ENCODE data around the gene CLASP1. TPM values are rescaled to one million over a fixed set of nuclear protein-coding genes. Genes with fewer than 3 reads are reported as not detected.

The CLASP1 gene
- total and polyA plus RNA-seq, 11 donors, result 16.0 to 84.5 (median 60.2) TPM

- ATAC-seq (no peak), DNase-seq (no peak)
- Histone ChIP-seq H3K27ac (no peak overlapping the region), H3K4me1 (peaks cover 0 to 19% (median 6%) of the 10 kb centered on the region in 12 donors), H3K4me3 (no peak overlapping the region), H3K27me3 (no peaks in the 10 kb centered on the region), H3K9me3 (no peaks in the 10 kb centered on the region), H3K36me3 (peaks cover 0 to 100% (median 97%) of the 10 kb centered on the region in 9 donors)
- intact Hi-C loops (cut with DNase I), result no loop called here
- TF ChIP-seq POLR2A (IDR thresholded peaks at IDR 0.05), result no peak
- WGBS, 4 donors, result 85 to 94% (median 92%) methylated on average over 14 to 15 of the region's 15 CpGs
These were observed 301.0 kb downstream of the CLASP1 start for GRCh38 chr2:121348128-121348740.

GRCh38 chr2:121346859-121347258, 302.4 kb downstream of the CLASP1 start:
- H3K27ac ChIP-seq, result no peak overlapping the region
- ATAC-seq (no peak), DNase-seq (no peak)
- intact Hi-C loops (cut with DNase I), result no loop called here
- H3K4me1 ChIP-seq, result peaks cover 0 to 19% (median 6%) of the 10 kb centered on the region in 12 donors
- no peaks in the 10 kb centered on the region for H3K9me3 ChIP-seq
- H3K27me3 ChIP-seq, result no peaks in the 10 kb centered on the region
- 89 to 93% (median 92%) methylated on average over 8 of the region's 8 CpGs for WGBS, 4 donors
- H3K36me3 ChIP-seq, result peaks cover 0 to 100% (median 98%) of the 10 kb centered on the region in 9 donors
- TF ChIP-seq POLR2A (IDR thresholded peaks at IDR 0.05) (no peak), CTCF (IDR thresholded peaks at IDR 0.05) (no peak)
- no peak overlapping the region for H3K4me3 ChIP-seq

GRCh38 chr2:121346407-121346806, 302.9 kb downstream of the CLASP1 start:
- no peak overlapping the region for H3K27ac ChIP-seq

GRCh38 chr2:121345887-121346286, 303.4 kb downstream of the CLASP1 start:
- TF ChIP-seq POLR2A (IDR thresholded peaks at IDR 0.05) (no peak), CTCF (IDR thresholded peaks at IDR 0.05) (no peak)
- Histone ChIP-seq H3K27ac (no peak overlapping the region), H3K4me1 (peaks cover 0 to 19% (median 6%) of the 10 kb centered on the region in 12 donors), H3K9me3 (no peaks in the 10 kb centered on the region), H3K27me3 (no peaks in the 10 kb centered on the region), H3K4me3 (no peak overlapping the region), H3K36me3 (peaks cover 0 to 100% (median 92%) of the 10 kb centered on the region in 9 donors)
- WGBS, 4 donors, result 82 to 91% (median 82%) methylated on average over 3 of the region's 3 CpGs
- intact Hi-C loops (cut with DNase I), result no loop called here
- DNase-seq (no peak), ATAC-seq (peak in 1 of 4 donors; percentile 22)

More at GRCh38 chr2:121346407-121346806, 302.9 kb downstream of the CLASP1 start:
- no peaks in the 10 kb centered on the region for H3K27me3 ChIP-seq
- intact Hi-C loops (cut with DNase I), result no loop called here
- H3K36me3 ChIP-seq, result peaks cover 0 to 100% (median 94%) of the 10 kb centered on the region in 9 donors
- no peaks in the 10 kb centered on the region for H3K9me3 ChIP-seq
- H3K4me1 ChIP-seq, result peaks cover 0 to 19% (median 6%) of the 10 kb centered on the region in 12 donors
- DNase-seq (no peak), ATAC-seq (no peak)
- 90 to 97% (median 93%) methylated on average over 6 of the region's 6 CpGs for WGBS, 4 donors
- TF ChIP-seq POLR2A (IDR thresholded peaks at IDR 0.05), result no peak
- no peak for TF ChIP-seq CTCF (IDR thresholded peaks at IDR 0.05)
- H3K4me3 ChIP-seq, result no peak overlapping the region

Data from heart left ventricle (tissue), 16 donors.